Keratinocyte (primary cell): Measurements from ENCODE around the gene IL11RA. TPM values are rescaled to one million over a fixed set of nuclear protein-coding genes. Genes with fewer than 3 reads are reported as not detected.

Source experiments
- DNase-seq: peaks from one replicate; pipeline ENCODE4 v3.0.0-alpha.2; 2011; ENCODE audit warnings: low read depth, missing footprints, low spot score
- FAIRE-seq: peaks from 2 replicates; lab custom pipeline; 2011; peaks lifted over from hg19 to GRCh38; lab: Jason Lieb, UNC
- H2AFZ ChIP-seq: 2 replicates; pipeline ENCODE4 v1.6.0; 2012; ENCODE audit warnings: low read length, control low read depth, inconsistent platforms; ENCODE audit not compliant: control insufficient read depth
- H3K27ac ChIP-seq: 2 replicates; pipeline ENCODE4 v1.5.1; 2011; ENCODE audit warnings: low read length; ENCODE audit not compliant: control insufficient read depth, insufficient read depth
- H3K27me3 ChIP-seq: 3 replicates; pipeline ENCODE4 v1.6.0; 2011; ENCODE audit warnings: low read length; ENCODE audit not compliant: control insufficient read depth, insufficient read depth; ENCODE audit errors: extremely low read depth
- H3K36me3 ChIP-seq, 2 experiments: 2 replicates in 1 of 2; 3 replicates in 1 of 2; pipeline ENCODE4 v1.5.1; 2011; ENCODE audit warnings: low read length in 2 of 2, mild to moderate bottlenecking in 1 of 2; ENCODE audit not compliant: control insufficient read depth in 2 of 2, insufficient read depth in 2 of 2; ENCODE audit errors: extremely low read depth in 1 of 2
- H3K4me1 ChIP-seq: 3 replicates; pipeline ENCODE4 v1.5.1; 2011; ENCODE audit warnings: low read length; ENCODE audit not compliant: control insufficient read depth, insufficient read depth; ENCODE audit errors: extremely low read depth
- H3K4me2 ChIP-seq: 3 replicates; pipeline ENCODE4 v1.6.0; 2011; ENCODE audit warnings: low read depth, low read length; ENCODE audit not compliant: control insufficient read depth, insufficient read depth; ENCODE audit errors: extremely low read depth
- H3K4me3 ChIP-seq, 3 experiments: fragments of 200-600 bp in 1 of 3; sonication (generic) in 1 of 3; 2 replicates in 2 of 3; 3 replicates in 1 of 3; pipeline ENCODE4 v1.5.1; 2011 to 2016; ENCODE audit warnings: low read length in 3 of 3, mild to moderate bottlenecking in 3 of 3, control low read depth in 2 of 3, inconsistent platforms in 1 of 3, low read depth in 1 of 3, mixed read lengths in 1 of 3, mixed run types in 1 of 3, moderate library complexity in 1 of 3; ENCODE audit not compliant: control insufficient read depth in 2 of 3, insufficient read depth in 2 of 3; ENCODE audit errors: extremely low read depth in 1 of 3
- H3K79me2 ChIP-seq: 2 replicates; pipeline ENCODE4 v1.6.0; 2012; ENCODE audit warnings: low read length; ENCODE audit not compliant: control insufficient read depth, insufficient read depth
- H3K9ac ChIP-seq: 3 replicates; pipeline ENCODE4 v1.6.0; 2011; ENCODE audit warnings: low read length; ENCODE audit not compliant: control insufficient read depth, insufficient read depth; ENCODE audit errors: extremely low read depth
- H3K9me1 ChIP-seq: 3 replicates; pipeline ENCODE4 v1.6.0; 2011; ENCODE audit warnings: low read length; ENCODE audit not compliant: control insufficient read depth, insufficient read depth; ENCODE audit errors: extremely low read depth
- H3K9me3 ChIP-seq: 2 replicates; pipeline ENCODE4 v1.5.1; 2012; ENCODE audit warnings: low read depth, low read length; ENCODE audit not compliant: control insufficient read depth
- H4K20me1 ChIP-seq: 3 replicates; pipeline ENCODE4 v1.6.0; 2011; ENCODE audit warnings: low read length; ENCODE audit not compliant: control insufficient read depth, insufficient read depth; ENCODE audit errors: extremely low read depth
- CTCF ChIP-seq, 3 experiments: IDR thresholded peaks in 1 of 3; conservative IDR thresholded peaks in 1 of 3; optimal IDR thresholded peaks in 1 of 3; 2 replicates in 2 of 3; 3 replicates in 1 of 3; pipeline versions ENCODE3 to v1.5.1; 2011; ENCODE audit warnings: low read length in 3 of 3, mild to moderate bottlenecking in 3 of 3, moderate library complexity in 2 of 3, control low read depth in 1 of 3, inconsistent platforms in 1 of 3; ENCODE audit not compliant: insufficient read depth in 2 of 3; ENCODE audit errors: extremely low read depth in 1 of 3
- EZH2 ChIP-seq: IDR thresholded peaks from one replicate; pipeline ENCODE4 v1.6.1; 2012; ENCODE audit warnings: inconsistent platforms, mild to moderate bottlenecking, low read length, moderate library complexity
- dilution Hi-C: fragments of 300-500 bp; cut with MboI; formaldehyde crosslinking; loops from one replicate; pipeline ENCODE4 v1.7.0; 2020; ENCODE audit warnings: low sequenced_read_pairs; ENCODE audit not compliant: extremely low pct_ligation_motif_present
- polyA plus RNA-seq, 5 experiments: library from polyadenylated mRNA; depleted of rRNA in 3 of 5; stranded (reverse) in 3 of 5; stranded (forward) in 1 of 5; unstranded in 1 of 5; fragments of >200 nt; gene quantifications; 1 replicate in 1 of 5; 2 replicates in 3 of 5; 3 replicates in 1 of 5; pipeline versions ENCODE4 v1.2.1 to v1.2.3, GENCODE V29; 2011 to 2012; ENCODE audit warnings: missing spikeins in 2 of 5, low read depth in 1 of 5, low replicate concordance in 1 of 5

IL11RA gene
- polyA plus RNA-seq, 1 donor (not counting 4 experiments of a cell fraction or from before 2014, with no cell fraction given): 3.1 TPM

- Histone ChIP-seq H3K79me2 (peaks cover 25% of the 10 kb centered on the region), H3K4me1 (peaks cover 22% of the 10 kb centered on the region), H4K20me1 (peaks cover 2% of the 10 kb centered on the region), H3K27ac (no peak overlapping the region), H3K4me3 (no peak overlapping the region), H3K27me3 (peaks cover 20% of the 10 kb centered on the region), H2AFZ (no peak overlapping the region), H3K9me3 (no peaks in the 10 kb centered on the region), H3K4me2 (no peak overlapping the region), H3K36me3 (peaks cover 11 to 12% of the 10 kb centered on the region in 2 experiments), H3K9ac (no peak overlapping the region), H3K9me1 (no peaks in the 10 kb centered on the region)
- dilution Hi-C loops: no loop called here
- no peak for FAIRE-seq
- DNase-seq: no peak
- no peak for TF ChIP-seq CTCF (optimal IDR thresholded peaks at IDR 0.05 in 1 of 3, IDR thresholded peaks at IDR 0.05 in 1 of 3, conservative IDR thresholded peaks at IDR 0.05 in 1 of 3; ENCODE audit: extremely low read depth in 1 of 3, insufficient read depth in 2 of 3, low read length in 3 of 3)
- TF ChIP-seq EZH2: no peak
Observed at GRCh38 chr9:34633166-34633565, 18.8 kb upstream of the IL11RA start.

DNA sequence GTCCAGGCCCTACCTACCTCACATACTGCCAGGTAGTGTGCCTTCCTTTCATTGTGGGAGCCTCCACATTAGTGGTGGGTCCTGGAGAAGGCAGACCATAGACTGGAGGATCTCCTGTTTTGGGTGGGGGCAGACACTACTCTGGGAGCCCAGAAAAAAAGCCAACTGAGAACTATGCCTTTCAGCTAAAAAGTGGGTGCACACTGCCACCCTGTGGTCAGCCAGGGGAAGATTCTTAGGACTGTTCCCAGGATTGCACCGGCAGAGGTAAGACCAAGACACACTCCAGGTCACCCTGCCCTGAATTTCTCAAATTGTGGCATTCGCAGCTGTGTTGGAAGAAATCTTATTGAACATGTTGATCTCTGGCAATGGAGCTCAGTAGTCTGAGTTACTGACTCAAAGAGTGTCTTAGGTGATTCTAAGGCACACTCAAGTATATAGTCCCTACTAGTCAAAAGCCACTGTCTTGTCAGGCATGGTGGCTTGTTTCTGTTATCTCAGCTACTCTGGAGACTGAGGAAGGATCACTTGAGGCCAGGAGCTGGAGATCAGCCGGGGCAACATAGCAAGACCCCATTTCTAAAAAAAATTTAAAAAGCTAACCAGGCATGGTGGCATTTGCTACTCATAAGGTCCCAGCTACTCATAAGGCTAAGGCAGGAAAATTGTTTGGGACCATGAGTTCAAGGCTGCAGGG, 18.0 kb upstream of the IL11RA start:
- peaks cover 25% of the 10 kb centered on the region for H3K79me2 ChIP-seq

More for the DNA sequence above, 18.0 kb upstream of the IL11RA start:
- Histone ChIP-seq H3K4me2 (no peak overlapping the region), H2AFZ (no peak overlapping the region), H3K4me1 (peaks cover 28% of the 10 kb centered on the region), H4K20me1 (peaks cover 2% of the 10 kb centered on the region), H3K9me1 (no peaks in the 10 kb centered on the region), H3K27me3 (peaks cover 13% of the 10 kb centered on the region), H3K9me3 (no peaks in the 10 kb centered on the region), H3K9ac (no peak overlapping the region), H3K36me3 (peaks cover 11 to 12% of the 10 kb centered on the region in 2 experiments), H3K4me3 (no peak overlapping the region), H3K27ac (no peak overlapping the region)
- dilution Hi-C loops: no loop called here
- peak; percentile 74 for FAIRE-seq
- DNase-seq: no peak
- peak; percentile 75 to 92 (median 91) for TF ChIP-seq CTCF (optimal IDR thresholded peaks at IDR 0.05 in 1 of 3, IDR thresholded peaks at IDR 0.05 in 1 of 3, conservative IDR thresholded peaks at IDR 0.05 in 1 of 3; ENCODE audit: extremely low read depth in 1 of 3, insufficient read depth in 2 of 3, low read length in 3 of 3)
- no peak for TF ChIP-seq EZH2
